ENCODE data around the gene TFAP2C.
"Not testable (repeated sequence)": the region's sequence is repeated elsewhere in the genome, so short reads cannot be mapped to it uniquely, and the experiment has no call there.

The TFAP2C gene

GRCh38 chr20:56657879-56658278 is 28.8 kb downstream of the TFAP2C start:
- no peak for DNase-seq

- DNase-seq, result not testable (repeated sequence)
Observed at GRCh38 chr20:56658341-56658947, 29.3 kb downstream of the TFAP2C start.

GRCh38 chr20:56663660-56664059 is 34.6 kb downstream of the TFAP2C start:
- no peak for DNase-seq

DNA sequence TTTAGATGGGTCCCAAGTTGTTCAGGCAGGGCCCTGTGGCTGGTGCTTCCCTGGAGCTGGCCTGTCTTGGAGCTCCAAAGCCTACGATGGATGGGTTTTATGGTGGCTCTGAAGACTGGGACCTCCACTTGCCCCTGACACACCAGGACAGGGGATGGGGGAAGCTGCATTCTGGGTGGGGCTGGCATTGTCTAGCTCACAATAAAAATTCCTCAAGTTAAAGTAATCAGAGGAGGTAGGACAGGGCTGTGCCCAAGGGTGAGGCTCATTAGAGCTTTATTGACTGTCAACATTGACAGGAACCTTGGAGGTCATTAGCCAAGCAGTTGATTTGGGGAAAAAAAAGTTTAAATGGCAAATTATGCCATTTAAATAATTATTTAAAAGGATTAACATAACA is 35.7 kb downstream of the TFAP2C start:
- DNase-seq, result no peak

DNA sequence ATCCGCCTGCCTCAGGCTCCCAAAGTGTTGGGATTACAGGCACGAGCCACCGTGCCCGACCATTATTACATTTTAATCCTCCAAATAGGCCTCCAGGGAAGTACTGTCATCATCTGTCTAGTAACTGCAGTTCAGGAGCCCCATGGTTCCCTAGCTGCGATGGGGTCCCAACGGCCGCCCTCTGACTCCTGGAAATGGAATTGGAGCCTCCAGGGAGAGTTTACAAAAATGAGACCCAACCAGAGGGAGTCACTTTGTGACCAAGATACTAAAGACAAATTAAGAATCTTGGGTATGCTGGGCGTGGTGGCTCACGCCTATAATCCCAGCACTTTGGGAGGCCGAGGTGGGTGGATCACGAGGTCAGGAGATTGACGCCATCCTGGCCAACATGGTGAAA is 36.7 kb downstream of the TFAP2C start:
- DNase-seq, result no peak

DNA sequence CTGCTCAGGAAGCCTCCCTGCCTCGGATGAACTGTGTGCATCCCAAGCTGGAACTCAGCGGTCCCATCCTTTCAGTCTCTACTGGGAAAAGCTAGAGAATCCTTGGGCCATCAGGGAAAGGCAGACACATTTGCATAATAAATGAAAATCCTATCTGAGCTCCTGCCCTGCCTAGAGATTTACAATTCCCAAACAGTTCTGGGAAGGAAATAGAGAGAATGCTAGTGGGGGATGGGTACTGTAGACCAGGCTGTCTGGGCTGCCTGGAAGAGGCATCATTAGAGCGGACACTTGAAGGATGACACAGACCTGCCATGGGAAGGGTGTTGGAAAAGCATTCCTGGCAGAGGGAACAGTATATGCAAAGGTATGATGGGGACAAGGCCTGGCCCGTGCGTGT is 44.3 kb downstream of the TFAP2C start:
- no peak for DNase-seq

- DNase-seq, result no peak
Observed at GRCh38 chr20:56676001-56676400, 46.9 kb downstream of the TFAP2C start.

GRCh38 chr20:56676679-56677078 is 47.6 kb downstream of the TFAP2C start:
- no peak for DNase-seq

- no peak for DNase-seq
Observed at GRCh38 chr20:56683077-56683865, 54.2 kb downstream of the TFAP2C start.

- no peak for DNase-seq
Observed at GRCh38 chr20:56685879-56686278, 56.8 kb downstream of the TFAP2C start.

- no peak for DNase-seq
Observed at GRCh38 chr20:56687061-56687460, 58.0 kb downstream of the TFAP2C start.

DNA sequence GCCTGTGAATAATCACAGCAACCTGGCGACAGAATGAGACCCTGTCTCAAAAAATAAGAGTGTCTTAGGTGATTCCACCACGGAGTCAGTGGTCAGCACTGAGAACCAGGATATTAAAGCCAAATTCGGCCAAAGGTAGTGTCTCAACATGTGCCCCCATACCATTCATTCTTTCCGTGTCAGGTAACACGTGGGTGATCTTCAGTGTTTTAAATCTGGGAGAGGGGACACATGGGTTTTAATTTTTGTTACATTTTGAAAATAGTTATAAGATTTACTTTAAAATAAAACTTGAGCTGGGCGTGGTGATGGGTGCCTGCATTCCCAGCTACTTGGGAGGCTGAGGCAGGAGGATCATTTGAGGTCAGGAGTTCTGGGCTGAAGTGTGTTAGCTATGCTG is 59.0 kb downstream of the TFAP2C start:
- no peak for DNase-seq
